HL-60 (cell line): ENCODE data around the gene DCC.

Experiments
- CTCF ChIP-seq: IDR thresholded peaks from one replicate; pipeline ENCODE4 v1.5.1; 2011; ENCODE audit warnings: low read length, control low read depth, inconsistent platforms; ENCODE audit not compliant: insufficient read depth
- GABPA ChIP-seq: IDR thresholded peaks from 2 replicates; pipeline ENCODE4 v1.6.1; 2012; ENCODE audit warnings: low read depth

DNA sequence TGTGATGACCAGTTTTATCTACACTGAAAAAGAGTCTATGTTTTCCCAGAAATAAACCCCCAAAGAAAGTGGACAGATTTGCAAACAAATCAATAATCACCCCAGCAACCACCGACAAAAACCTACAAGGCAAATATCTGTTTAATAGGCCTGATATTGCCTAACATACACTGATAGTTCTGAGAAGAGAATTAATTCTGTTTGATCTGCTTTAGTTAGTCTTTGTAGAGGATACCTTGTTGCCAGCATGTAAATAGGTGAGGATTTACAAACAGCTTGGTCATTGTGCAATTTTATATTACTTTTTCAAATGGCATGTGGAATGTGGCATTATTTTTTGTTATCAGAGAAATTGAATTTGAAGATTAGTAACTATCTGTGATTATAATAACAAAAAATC, 86.5 kb downstream of the DCC start:
- TF ChIP-seq CTCF (no peak), GABPA (no peak)
